Sigmoid colon (tissue), 7 donors: ENCODE results near the gene CDC42BPG. TPM values are rescaled to one million over a fixed set of nuclear protein-coding genes. Genes with fewer than 3 reads are reported as not detected.
A peak's percentile ranks its signal among the peaks of the same experiment; 100 is the strongest.

ENCODE experiments used
- DNase-seq: peaks from one replicate; pipeline ENCODE4 v3.0.0-alpha.2; 2019
- H3K27ac ChIP-seq, 4 donors: fragments of 200-600 bp; sonication (generic); one replicate each; pipeline ENCODE4 v1.5.1; 2016 to 2019; ENCODE audit warnings: mild to moderate bottlenecking in 1 of 4
- H3K27me3 ChIP-seq, 3 donors: fragments of 200-600 bp; sonication (generic); one replicate each; pipeline ENCODE4 v1.5.1; 2019; ENCODE audit warnings: mild to moderate bottlenecking in 1 of 3
- H3K36me3 ChIP-seq, 4 donors: fragments of 200-600 bp; sonication (generic); one replicate each; pipeline ENCODE4 v1.5.1; 2016 to 2019
- H3K4me1 ChIP-seq, 4 donors: fragments of 200-600 bp; sonication (generic); one replicate each; pipeline ENCODE4 v1.5.1; 2017 to 2019
- H3K4me3 ChIP-seq, 4 donors: fragments of 200-600 bp; sonication (generic); one replicate each; pipeline ENCODE4 v1.5.1; 2017 to 2019; ENCODE audit warnings: mild to moderate bottlenecking in 2 of 4, moderate library complexity in 1 of 4
- H3K9me3 ChIP-seq, 4 donors: fragments of 200-600 bp in 3 of 4; sonication (generic) in 3 of 4; one replicate each; pipeline versions ENCODE4 v1.5.1 to v1.6.1; 2013 to 2019
- EP300 ChIP-seq, 4 donors: sonication (generic); formaldehyde crosslinking; IDR thresholded peaks; one replicate each; pipeline ENCODE4 v1.6.1; 2017; ENCODE audit warnings: antibody characterized with exemption in 4 of 4
- POLR2A ChIP-seq, 2 donors: fragments of 450-650 bp; IDR thresholded peaks; one replicate each; pipeline ENCODE4 v1.6.1; 2016; ENCODE audit warnings: antibody characterized with exemption in 2 of 2, mild to moderate bottlenecking in 2 of 2, moderate library complexity in 2 of 2
- POLR2AphosphoS5 ChIP-seq, 4 donors: sonication (generic); formaldehyde crosslinking; IDR thresholded peaks; one replicate each; pipeline ENCODE4 v1.6.1; 2017; ENCODE audit warnings: antibody characterized with exemption in 4 of 4
- WGBS, 2 donors: extraction: QIAGEN DNeasy Blood & Tissue Kit; methylation state at CpG; one replicate each; pipeline ENCODE4 v1.1.7; 2013; 5-methylcytosine and 5-hydroxymethylcytosine counted together
- intact Hi-C: fragments of 100-400 bp; cut with DNase I; formaldehyde crosslinking; loops from one replicate; pipeline ENCODE4 v1.15.1; 2023
- polyA plus RNA-seq, 3 donors: library from polyadenylated mRNA; stranded (reverse); fragments of 200-250 nt; gene quantifications; one replicate each; pipeline ENCODE4 v1.2.3, GENCODE V29; 2013
- total RNA-seq, 4 donors: library from RNA; depleted of rRNA; stranded (reverse); fragments of >200 nt; gene quantifications; one replicate each; pipeline ENCODE4 v1.1.0, GENCODE V29; 2016
- TF ChIP-seq, protein P1 (sequence below), 4 experiments: fragments of 450-650 bp in 3 of 4; fragments of 200-600 bp in 1 of 4; IDR thresholded peaks; one replicate each; pipeline ENCODE4 v1.5.1; 2016 to 2019; ENCODE audit warnings: antibody characterized with exemption in 4 of 4, mild to moderate bottlenecking in 3 of 4, moderate library complexity in 2 of 4
- donor health status: healthy with polysubstance abuse.
- donor health status: Bipolar disorder and iron deficiency.
- donor health status: healthy.

The CDC42BPG gene
- total and polyA plus RNA-seq, 7 donors: 0.16 to 39.8 (median 10.3) TPM; not detected in 1

DNA sequence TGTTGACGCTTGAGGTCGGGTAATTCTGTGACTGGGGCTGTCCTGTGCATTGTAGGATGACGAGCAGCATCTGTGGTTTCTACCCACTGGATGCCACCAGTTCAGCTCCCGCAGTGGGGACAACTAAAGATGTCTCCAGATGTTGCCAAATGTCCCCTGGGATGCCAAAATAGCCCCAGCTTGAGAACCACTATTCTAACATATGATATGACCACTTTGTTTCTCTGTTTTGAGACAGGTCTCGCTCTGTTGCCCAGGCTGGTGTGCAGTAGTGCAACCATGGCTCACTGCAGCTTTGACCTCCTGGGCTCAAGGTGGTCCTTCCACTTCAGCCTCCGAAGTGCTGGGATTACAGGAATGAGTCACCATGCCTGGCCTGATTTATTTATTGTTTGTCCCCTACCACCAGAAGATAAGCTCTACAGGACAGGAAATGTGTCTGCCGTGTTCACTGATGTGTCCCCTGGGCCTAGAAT is 29.7 kb downstream of the CDC42BPG start:
- H3K27ac ChIP-seq: no peak overlapping the region

GRCh38 chr11:64813826-64814225 is 30.6 kb downstream of the CDC42BPG start:
- H3K27ac ChIP-seq: no peak overlapping the region
- WGBS, 2 donors: 90 to 93% methylated on average over 5 of the region's 5 CpGs
- H3K36me3 ChIP-seq: no peaks in the 10 kb centered on the region
- H3K4me1 ChIP-seq: peaks cover 0 to 18% (median 13%) of the 10 kb centered on the region in 4 donors
- TF ChIP-seq EP300 (IDR thresholded peaks at IDR 0.05) (no peak), POLR2AphosphoS5 (IDR thresholded peaks at IDR 0.05) (no peak), POLR2A (IDR thresholded peaks at IDR 0.05) (no peak)
- TF ChIP-seq, protein P1, sequence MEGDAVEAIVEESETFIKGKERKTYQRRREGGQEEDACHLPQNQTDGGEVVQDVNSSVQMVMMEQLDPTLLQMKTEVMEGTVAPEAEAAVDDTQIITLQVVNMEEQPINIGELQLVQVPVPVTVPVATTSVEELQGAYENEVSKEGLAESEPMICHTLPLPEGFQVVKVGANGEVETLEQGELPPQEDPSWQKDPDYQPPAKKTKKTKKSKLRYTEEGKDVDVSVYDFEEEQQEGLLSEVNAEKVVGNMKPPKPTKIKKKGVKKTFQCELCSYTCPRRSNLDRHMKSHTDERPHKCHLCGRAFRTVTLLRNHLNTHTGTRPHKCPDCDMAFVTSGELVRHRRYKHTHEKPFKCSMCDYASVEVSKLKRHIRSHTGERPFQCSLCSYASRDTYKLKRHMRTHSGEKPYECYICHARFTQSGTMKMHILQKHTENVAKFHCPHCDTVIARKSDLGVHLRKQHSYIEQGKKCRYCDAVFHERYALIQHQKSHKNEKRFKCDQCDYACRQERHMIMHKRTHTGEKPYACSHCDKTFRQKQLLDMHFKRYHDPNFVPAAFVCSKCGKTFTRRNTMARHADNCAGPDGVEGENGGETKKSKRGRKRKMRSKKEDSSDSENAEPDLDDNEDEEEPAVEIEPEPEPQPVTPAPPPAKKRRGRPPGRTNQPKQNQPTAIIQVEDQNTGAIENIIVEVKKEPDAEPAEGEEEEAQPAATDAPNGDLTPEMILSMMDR (IDR thresholded peaks at IDR 0.05): no peak
- no peak for DNase-seq
- intact Hi-C loops: no loop called here
- no peaks in the 10 kb centered on the region for H3K9me3 ChIP-seq
- H3K27me3 ChIP-seq: no peaks in the 10 kb centered on the region
- H3K4me3 ChIP-seq: no peak overlapping the region

More for the DNA sequence above, 29.7 kb downstream of the CDC42BPG start:
- DNase-seq: no peak
- TF ChIP-seq POLR2A (IDR thresholded peaks at IDR 0.05) (no peak), POLR2AphosphoS5 (IDR thresholded peaks at IDR 0.05) (no peak), EP300 (IDR thresholded peaks at IDR 0.05) (no peak)
- TF ChIP-seq, protein P1 (IDR thresholded peaks at IDR 0.05): no peak
- intact Hi-C loops: no loop called here
- peaks cover 0 to 8% (median 5%) of the 10 kb centered on the region in 4 donors for H3K4me1 ChIP-seq
- no peaks in the 10 kb centered on the region for H3K9me3 ChIP-seq
- 61 to 71% methylated on average over 7 of the region's 7 CpGs for WGBS, 2 donors
- H3K27me3 ChIP-seq: no peaks in the 10 kb centered on the region
- no peaks in the 10 kb centered on the region for H3K36me3 ChIP-seq
- no peak overlapping the region for H3K4me3 ChIP-seq

DNA sequence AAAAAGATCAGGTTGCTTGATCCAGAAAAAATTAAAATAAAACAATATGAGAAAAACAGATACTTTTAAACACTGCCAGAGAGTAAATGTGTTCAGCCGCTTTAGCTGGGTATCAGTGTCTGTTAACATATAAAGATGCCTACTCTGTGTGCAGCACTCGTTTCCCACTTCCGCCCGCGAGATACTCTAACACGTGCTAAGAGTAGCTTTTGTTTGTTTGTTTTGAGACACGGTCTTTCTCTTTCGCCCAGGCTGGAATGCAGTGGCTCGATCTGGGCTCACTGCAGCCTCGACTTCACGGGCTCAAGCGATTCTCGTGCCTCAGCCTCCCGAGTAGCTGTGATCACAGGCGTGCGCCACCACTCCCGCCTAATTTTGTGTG is 33.6 kb downstream of the CDC42BPG start:
- H3K27me3 ChIP-seq: no peaks in the 10 kb centered on the region
- H3K4me3 ChIP-seq: peak overlapping the region in 3 of 4 donors; percentile 81 to 97 (median 97)
- H3K4me1 ChIP-seq: peaks cover 0 to 20% (median 16%) of the 10 kb centered on the region in 4 donors
- peak; percentile 65 for DNase-seq
- TF ChIP-seq POLR2AphosphoS5 (IDR thresholded peaks at IDR 0.05) (no peak), EP300 (IDR thresholded peaks at IDR 0.05) (no peak), POLR2A (IDR thresholded peaks at IDR 0.05) (no peak)
- TF ChIP-seq, protein P1 (IDR thresholded peaks at IDR 0.05): no peak
- intact Hi-C loops: no loop called here
- H3K27ac ChIP-seq: peak overlapping the region; percentile 79 to 82 (median 82)
- H3K36me3 ChIP-seq: peaks cover 0 to 22% (median 9%) of the 10 kb centered on the region in 4 donors
- WGBS, 2 donors: 39 to 45% methylated on average over 17 of the region's 17 CpGs
- no peaks in the 10 kb centered on the region for H3K9me3 ChIP-seq

DNA sequence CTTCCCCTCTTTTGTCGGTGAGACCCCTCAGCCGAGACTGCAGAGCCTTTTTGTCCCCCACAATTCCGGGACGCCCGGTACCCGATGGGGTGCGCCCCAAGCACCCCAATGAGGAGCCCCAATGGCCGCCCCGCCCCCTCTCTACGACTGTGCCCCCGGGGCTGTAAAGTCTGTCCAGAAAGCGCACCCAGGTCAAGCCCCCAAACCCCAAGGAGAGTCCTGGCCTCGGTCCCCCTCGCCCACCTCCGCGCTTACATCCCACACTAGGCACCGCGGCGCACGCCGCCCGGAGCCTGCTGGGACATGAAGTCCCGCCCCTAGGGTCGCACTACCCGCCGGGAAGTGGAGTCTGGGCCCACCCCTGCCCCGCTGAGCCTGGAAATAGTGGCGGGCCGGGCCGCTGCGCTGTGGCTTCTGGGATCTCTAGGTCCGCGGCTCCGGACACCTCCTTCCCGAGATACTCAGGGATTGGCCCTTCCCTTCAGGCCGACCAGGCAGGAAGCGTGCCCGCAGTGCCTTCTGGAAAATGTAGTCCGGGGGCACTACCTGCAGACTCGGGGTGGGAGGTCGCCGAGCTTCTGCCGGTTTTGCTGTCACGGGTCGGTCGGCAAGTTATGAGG is 34.1 kb downstream of the CDC42BPG start, which contains the start of gene MEN1:
TSS of gene MEN1 (minus strand) at position 281 of the 620 bp plus-strand sequence. CDS start 442 bp downstream, outside the sequence.
- Histone ChIP-seq H3K9me3 (no peaks in the 10 kb centered on the region), H3K27ac (peak within 1 kb of the TSS; percentile 79 to 82 (median 82)), H3K27me3 (no peaks in the 10 kb centered on the region), H3K36me3 (peaks cover 0 to 27% (median 13%) of the 10 kb centered on the region in 4 donors), H3K4me3 (peak within 1 kb of the TSS; percentile 60 to 97 (median 89)), H3K4me1 (peaks cover 0 to 20% (median 16%) of the 10 kb centered on the region in 4 donors)
- WGBS, 2 donors: 0 to 1% methylated on average over 46 of the region's 46 CpGs
- peak; percentile 52 to 73 for TF ChIP-seq POLR2A (IDR thresholded peaks at IDR 0.05)
- TF ChIP-seq POLR2AphosphoS5 (IDR thresholded peaks at IDR 0.05): peak; percentile 74 to 91 (median 87)
- TF ChIP-seq, protein P1 (IDR thresholded peaks at IDR 0.05): no peak
- peak in 1 of 4 donors; percentile 5 for TF ChIP-seq EP300 (IDR thresholded peaks at IDR 0.05)
- peak; percentile 98 for DNase-seq
- intact Hi-C loops: no loop called here
